ENCODE results near the gene MAP2K5. TPM values are rescaled to one million over a fixed set of nuclear protein-coding genes. Genes with fewer than 3 reads are reported as not detected.

Gene MAP2K5
- total and polyA plus RNA-seq, 9 of the 15 experiments (the other 6 are each of a cell fraction or from before 2014, with no cell fraction given): 0.41 to 16.5 (median 7.5) TPM

DNA sequence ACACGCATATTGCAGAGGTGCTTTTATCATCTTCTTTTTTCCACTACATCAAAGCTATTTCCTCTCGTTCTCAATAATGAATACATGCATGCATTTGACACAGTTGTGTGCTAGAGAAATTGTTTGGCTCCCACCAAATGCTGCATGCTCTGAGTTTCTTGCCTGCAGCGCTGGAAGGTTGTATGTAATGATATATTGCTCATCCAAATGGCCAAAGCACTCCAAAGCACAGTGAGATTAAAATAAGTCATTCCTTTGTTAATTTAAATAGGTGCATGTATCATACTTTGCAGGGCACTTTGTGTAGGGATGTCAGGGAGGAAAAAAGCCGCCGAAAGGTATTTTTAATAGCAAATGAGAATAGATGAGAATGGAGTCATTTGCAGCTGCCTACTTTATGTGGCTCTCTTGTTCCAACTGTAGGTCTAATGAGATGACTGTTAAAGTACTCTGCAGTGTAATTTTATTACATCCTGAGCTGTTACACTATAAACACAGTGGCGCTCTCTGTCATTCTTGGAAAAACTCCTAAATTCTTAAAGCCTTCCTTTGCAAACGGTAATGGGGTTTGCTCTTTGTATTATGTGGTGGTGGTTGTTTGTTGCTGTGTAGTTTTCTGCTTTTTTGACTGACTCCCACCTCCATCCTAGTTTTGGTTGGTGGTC, 225.9 kb downstream of the MAP2K5 start:
- intact Hi-C loops (cut with micrococcal nuclease): no loop called here
- 61% methylated on average over 7 of the region's 7 CpGs for WGBS (ENCODE audit: insufficient coverage, low coverage, missing lambda C conversion rate)
- FAIRE-seq (no peak), ATAC-seq (no peak), DNase-seq (ENCODE audit: extremely low read depth in 1 of 4, low spot score in 3 of 4) (no peak)
- no TSS peak for BruUV-seq (replicated peaks)
- Histone ChIP-seq H3K27ac (ENCODE audit: extremely low read depth, low read depth, low read length) (no peak overlapping the region), H3K4me3 (no peak overlapping the region), H3K4me1 (replicated peaks in 1 of 2; ENCODE audit: control insufficient read depth in 2 of 2, insufficient read depth in 2 of 2, low read length in 2 of 2) (peaks cover 3 to 10% of the 10 kb centered on the region in 2 experiments; a peak in 4 of 5 replicates), H3K9ac (ENCODE audit: insufficient read depth in 1 of 2, low read depth in 2 of 2, low read length in 2 of 2) (no peak overlapping the region), H3K4me2 (ENCODE audit: insufficient read depth, low read length) (no peak overlapping the region), H3K79me2 (ENCODE audit: control insufficient read depth, insufficient read depth, low read length) (no peaks in the 10 kb centered on the region), H4K20me1 (replicated peaks; ENCODE audit: control insufficient read depth, insufficient read depth, low read length) (no peaks in the 10 kb centered on the region), H3K27me3 (ENCODE audit: control insufficient read depth in 2 of 2, insufficient read depth in 2 of 2, low read length in 2 of 2) (no peaks in the 10 kb centered on the region), H3K36me3 (ENCODE audit: control insufficient read depth, insufficient read depth, low read length) (no peaks in the 10 kb centered on the region), H3K9me3 (replicated peaks; ENCODE audit: control insufficient read depth, insufficient read depth, low read depth, low read length) (no peaks in the 10 kb centered on the region), H3K9me1 (ENCODE audit: control insufficient read depth, insufficient read depth, low read length) (no peaks in the 10 kb centered on the region), H2AFZ (ENCODE audit: low read depth, low read length) (no peak overlapping the region)
- in situ Hi-C loops (cut with MboI): no loop called here
- CTCF ChIA-PET (ENCODE audit: low intra/inter-chr PET ratio): no interaction called here
- POLR2A ChIA-PET: interaction anchor here (1.4 kb wide), 1 partner anchor 24 kb away, joined by 4 read pairs; no protein-coding TSS in a partner anchor
- TF ChIP-seq SMARCC2 (IDR thresholded peaks at IDR 0.05; ENCODE audit: low read depth) (no peak), NFIX (CRISPR knock-in tag; IDR thresholded peaks at IDR 0.05; ENCODE audit: low read depth) (no peak), ILK (tag; IDR thresholded peaks at IDR 0.05; ENCODE audit: borderline replicate concordance, low read depth) (no peak), KHSRP (IDR thresholded peaks at IDR 0.05) (no peak), MAFG (tag; conservative IDR thresholded peaks at IDR 0.05) (no peak), CBFA2T2 (conservative IDR thresholded peaks at IDR 0.05) (no peak), FOXP1 (CRISPR knock-in tag; IDR thresholded peaks at IDR 0.05) (no peak), C11orf30 (IDR thresholded peaks at IDR 0.05; ENCODE audit: low read depth) (no peak), PHB2 (IDR thresholded peaks at IDR 0.05; ENCODE audit: low read depth) (no peak), SREBF2 (CRISPR knock-in tag; IDR thresholded peaks at IDR 0.05) (no peak)
- TF ChIP-seq, protein P1, sequence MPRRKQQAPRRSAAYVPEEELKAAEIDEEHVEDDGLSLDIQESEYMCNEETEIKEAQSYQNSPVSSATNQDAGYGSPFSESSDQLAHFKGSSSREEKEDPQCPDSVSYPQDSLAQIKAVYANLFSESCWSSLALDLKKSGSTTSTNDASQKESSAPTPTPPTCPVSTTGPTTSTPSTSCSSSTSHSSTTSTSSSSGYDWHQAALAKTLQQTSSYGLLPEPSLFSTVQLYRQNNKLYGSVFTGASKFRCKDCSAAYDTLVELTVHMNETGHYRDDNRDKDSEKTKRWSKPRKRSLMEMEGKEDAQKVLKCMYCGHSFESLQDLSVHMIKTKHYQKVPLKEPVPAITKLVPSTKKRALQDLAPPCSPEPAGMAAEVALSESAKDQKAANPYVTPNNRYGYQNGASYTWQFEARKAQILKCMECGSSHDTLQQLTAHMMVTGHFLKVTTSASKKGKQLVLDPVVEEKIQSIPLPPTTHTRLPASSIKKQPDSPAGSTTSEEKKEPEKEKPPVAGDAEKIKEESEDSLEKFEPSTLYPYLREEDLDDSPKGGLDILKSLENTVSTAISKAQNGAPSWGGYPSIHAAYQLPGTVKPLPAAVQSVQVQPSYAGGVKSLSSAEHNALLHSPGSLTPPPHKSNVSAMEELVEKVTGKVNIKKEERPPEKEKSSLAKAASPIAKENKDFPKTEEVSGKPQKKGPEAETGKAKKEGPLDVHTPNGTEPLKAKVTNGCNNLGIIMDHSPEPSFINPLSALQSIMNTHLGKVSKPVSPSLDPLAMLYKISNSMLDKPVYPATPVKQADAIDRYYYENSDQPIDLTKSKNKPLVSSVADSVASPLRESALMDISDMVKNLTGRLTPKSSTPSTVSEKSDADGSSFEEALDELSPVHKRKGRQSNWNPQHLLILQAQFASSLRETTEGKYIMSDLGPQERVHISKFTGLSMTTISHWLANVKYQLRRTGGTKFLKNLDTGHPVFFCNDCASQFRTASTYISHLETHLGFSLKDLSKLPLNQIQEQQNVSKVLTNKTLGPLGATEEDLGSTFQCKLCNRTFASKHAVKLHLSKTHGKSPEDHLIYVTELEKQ (CRISPR knock-in tag; IDR thresholded peaks at IDR 0.05): no peak
